LNCAP (cell line): ENCODE data around the gene PRDM16.

Experiments
- TF ChIP-seq, protein P1 (sequence below): fragments of 450-650 bp; IDR thresholded peaks from 2 replicates; pipeline ENCODE4 v1.5.1; 2017; ENCODE audit warnings: mild to moderate bottlenecking

Gene PRDM16

DNA sequence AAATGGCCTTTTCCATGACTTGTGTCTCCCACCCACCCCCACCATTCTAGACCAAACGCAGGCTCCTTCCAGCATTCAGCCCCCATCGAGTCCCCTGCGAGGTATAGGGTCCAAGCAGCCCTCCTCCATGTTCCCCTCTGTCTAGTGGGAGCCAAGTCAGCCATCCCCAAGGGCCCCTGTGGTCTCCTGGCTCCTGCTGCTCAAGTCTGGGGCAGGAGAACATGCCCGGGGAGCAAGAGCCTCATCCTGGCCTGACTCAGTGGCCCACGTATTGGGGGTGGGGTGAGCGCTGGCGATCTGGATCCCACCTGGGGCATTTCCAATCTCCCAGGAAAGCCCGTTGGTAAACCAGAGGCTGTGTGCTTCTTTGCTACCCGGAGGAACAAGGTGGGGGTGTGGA lies 4.1 kb upstream of the PRDM16 start:
- TF ChIP-seq, protein P1, sequence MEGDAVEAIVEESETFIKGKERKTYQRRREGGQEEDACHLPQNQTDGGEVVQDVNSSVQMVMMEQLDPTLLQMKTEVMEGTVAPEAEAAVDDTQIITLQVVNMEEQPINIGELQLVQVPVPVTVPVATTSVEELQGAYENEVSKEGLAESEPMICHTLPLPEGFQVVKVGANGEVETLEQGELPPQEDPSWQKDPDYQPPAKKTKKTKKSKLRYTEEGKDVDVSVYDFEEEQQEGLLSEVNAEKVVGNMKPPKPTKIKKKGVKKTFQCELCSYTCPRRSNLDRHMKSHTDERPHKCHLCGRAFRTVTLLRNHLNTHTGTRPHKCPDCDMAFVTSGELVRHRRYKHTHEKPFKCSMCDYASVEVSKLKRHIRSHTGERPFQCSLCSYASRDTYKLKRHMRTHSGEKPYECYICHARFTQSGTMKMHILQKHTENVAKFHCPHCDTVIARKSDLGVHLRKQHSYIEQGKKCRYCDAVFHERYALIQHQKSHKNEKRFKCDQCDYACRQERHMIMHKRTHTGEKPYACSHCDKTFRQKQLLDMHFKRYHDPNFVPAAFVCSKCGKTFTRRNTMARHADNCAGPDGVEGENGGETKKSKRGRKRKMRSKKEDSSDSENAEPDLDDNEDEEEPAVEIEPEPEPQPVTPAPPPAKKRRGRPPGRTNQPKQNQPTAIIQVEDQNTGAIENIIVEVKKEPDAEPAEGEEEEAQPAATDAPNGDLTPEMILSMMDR = no peak

DNA sequence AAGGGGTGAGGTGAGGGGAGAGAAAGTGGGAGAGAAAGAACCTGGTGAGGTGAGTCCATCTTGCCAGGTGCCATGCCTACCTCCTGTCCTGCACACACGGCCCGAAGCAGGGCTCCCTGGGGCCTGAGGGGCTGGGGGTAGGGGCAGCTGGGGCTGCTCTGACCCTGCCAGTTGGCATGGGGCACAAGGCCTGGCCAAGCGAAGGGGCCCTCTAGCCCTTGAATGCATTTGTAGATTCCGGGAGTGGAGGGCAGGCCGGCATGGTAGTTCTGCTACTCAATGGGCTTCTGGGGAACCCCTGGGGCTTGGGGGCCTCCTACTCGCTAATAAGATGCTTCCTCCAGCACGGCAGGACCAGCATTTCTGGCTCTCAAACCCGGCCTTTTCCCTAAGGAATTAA lies 3.6 kb upstream of the PRDM16 start:
- TF ChIP-seq, protein P1 = no peak

DNA sequence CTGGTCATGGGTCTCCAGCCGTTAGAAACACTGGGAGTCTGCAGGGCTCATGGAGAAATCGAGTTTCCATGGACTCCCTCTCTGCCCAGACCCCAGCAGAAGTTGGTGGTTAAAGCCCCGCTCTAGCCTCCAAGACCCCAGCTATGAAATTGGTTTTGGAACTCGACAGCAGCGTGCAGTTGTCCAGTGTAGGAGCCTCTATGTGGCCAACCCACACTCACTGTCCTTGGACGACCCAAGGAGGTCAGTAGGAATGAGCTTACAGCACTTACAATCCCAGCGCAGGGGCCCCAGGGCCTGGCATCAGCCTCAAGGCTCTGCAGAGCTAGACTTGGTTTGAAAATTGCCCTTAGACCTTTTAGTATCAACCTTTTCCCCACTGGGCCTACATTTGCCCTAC lies 3.2 kb upstream of the PRDM16 start:
- TF ChIP-seq, protein P1 = no peak

DNA sequence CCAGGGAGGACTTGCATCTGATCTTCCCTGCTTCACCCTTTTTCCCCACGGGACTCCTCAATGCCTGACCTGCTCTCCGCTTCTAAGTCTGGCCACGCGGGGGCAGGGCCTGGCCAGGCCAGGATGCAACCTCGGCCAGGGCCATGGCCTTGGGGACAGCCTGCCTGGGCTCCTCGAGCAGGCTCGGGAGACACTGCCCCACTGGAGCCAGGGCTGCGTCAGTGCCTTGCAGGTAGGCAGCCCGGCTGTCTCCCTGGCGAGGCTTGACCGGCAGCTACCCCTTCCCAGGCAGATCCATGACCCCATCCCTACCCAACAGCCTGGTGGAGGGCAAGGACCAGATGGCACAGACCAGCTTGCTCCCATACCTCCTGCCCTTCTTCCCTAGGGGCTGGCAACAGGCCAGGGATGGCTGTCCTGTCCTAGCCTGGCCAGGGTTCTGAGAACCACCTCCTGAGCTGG lies 2.7 kb upstream of the PRDM16 start:
- TF ChIP-seq, protein P1 = peak; percentile 71

DNA sequence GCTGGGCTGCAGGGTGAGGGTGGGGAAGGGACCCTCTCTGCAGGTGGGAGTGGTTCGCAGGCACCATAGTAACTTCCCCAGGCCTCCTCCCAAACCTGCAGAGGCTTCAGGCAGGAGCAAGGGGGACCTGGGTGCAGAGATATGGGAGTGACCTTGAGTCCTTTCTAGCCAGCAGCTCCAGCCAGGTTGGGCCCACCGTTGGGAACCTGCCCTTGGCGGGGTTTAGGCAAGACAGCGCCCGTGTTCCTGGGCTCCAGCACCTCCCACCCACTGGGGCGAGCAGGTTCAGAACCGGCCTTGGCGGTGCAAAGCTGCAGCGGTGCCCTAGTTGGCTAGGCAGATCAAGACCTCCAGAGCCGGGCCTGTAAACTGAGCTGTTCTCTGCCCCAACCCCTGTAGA lies 2.2 kb upstream of the PRDM16 start:
- TF ChIP-seq, protein P1 = no peak

DNA sequence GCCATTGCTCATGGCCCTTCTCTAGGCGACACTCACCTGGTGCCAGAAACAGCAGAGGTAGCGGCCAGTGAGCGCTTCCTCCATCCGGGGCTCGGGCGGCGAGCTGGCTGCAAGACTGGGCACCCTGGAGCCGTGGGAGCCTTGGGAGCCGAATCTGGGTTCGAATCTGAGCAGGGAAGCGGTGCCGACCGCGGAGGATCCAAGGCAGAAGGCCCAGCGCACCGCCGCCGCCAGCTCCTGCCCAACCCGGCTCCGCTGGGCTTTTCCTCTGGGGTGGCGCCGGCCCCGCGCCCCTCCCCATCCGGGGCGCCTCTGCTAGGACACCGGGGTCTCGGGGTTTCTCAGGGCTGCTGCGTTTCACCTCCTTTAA lies 1.7 kb upstream of the PRDM16 start:
- TF ChIP-seq, protein P1 = no peak

DNA sequence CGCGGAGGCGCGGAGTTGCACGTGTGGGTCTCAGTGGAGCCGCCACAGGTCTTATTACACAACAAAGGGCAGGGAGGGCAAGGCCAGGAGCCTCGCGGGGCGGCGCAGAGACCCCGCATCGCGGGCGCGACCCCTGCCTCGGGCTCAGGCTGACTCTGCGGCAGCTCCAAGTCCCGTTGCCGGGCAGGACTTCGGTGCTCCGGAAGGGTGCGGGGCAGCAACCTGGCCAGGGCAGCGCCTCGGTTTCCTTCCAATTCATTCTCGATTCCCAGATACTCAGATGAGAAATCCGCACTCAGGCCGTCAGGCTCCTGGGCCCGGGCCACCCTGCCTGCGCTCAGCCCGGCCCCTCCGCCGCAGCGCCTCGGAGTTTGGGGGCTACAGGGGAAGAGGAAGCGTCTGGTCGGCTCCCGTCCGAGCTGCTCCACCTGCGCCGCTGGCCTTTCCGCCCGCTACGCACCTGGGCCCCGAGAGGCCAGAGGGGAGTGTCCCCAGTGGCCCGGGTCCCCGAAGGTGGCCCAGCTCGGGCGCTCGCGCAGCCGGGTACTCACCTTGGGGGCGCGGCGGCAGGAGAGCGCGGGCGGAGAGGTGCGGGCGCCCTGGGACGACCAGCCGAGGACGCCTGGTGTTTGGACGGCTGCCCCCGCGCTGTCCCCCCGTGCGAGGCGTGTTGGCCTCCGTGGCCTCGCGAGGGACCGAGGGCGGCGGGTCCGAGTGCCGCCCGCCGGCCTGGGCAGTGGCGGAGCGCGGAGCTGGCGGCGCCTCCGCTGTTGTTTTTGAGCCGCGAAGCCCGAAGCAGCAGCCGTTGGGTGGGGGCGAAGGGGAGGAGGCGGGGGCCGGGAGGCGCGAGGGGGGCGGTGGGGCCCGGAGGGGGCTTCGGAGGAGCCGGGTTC lies 1.1 kb upstream of the PRDM16 start:
- TF ChIP-seq, protein P1 = no peak
